ENCODE data around the gene CREG1.

The CREG1 gene

GRCh38 chr1:167493372-167493771, 60.2 kb downstream of the CREG1 start:
- H3K36me3 Mint-ChIP-seq (ENCODE audit: low read depth), result peaks cover 68% of the 10 kb centered on the region
- peaks cover 100% of the 10 kb centered on the region for H3K4me1 Mint-ChIP-seq (ENCODE audit: low read depth)
- H3K4me3 Mint-ChIP-seq, result peak overlapping the region; percentile 73
- H3K27me3 Mint-ChIP-seq, result no peaks in the 10 kb centered on the region
- no peaks in the 10 kb centered on the region for H3K9me3 Mint-ChIP-seq
- H3K27ac Mint-ChIP-seq, result peak overlapping the region; percentile 96

- H3K4me1 Mint-ChIP-seq (ENCODE audit: low read depth), result peaks cover 99% of the 10 kb centered on the region
- H3K4me3 Mint-ChIP-seq, result peak overlapping the region; percentile 73
- no peaks in the 10 kb centered on the region for H3K9me3 Mint-ChIP-seq
- no peaks in the 10 kb centered on the region for H3K27me3 Mint-ChIP-seq
- H3K27ac Mint-ChIP-seq, result peak overlapping the region; percentile 96
- peaks cover 69% of the 10 kb centered on the region for H3K36me3 Mint-ChIP-seq (ENCODE audit: low read depth)
These were observed 61.1 kb downstream of the CREG1 start for GRCh38 chr1:167492481-167492910.

GRCh38 chr1:167491586-167492461, 61.7 kb downstream of the CREG1 start:
- peak overlapping the region; percentile 96 for H3K27ac Mint-ChIP-seq
- H3K4me3 Mint-ChIP-seq, result peak overlapping the region; percentile 73
- no peaks in the 10 kb centered on the region for H3K9me3 Mint-ChIP-seq
- no peaks in the 10 kb centered on the region for H3K27me3 Mint-ChIP-seq
- H3K36me3 Mint-ChIP-seq (ENCODE audit: low read depth), result peaks cover 68% of the 10 kb centered on the region
- H3K4me1 Mint-ChIP-seq (ENCODE audit: low read depth), result peaks cover 99% of the 10 kb centered on the region

Data from stimulated activated naive CD8-positive, alpha-beta T cell treated with anti-CD3 and anti-CD28 coated beads, Interleukin-15, Interleukin-2, amounts not matched to agents 100 ng/mL and 50 ng/mL, for 24 hours (primary cell).